NCI-H2107 (cell line): ENCODE results near the gene DEPDC7.
"Not testable (repeated sequence)": the region's sequence is repeated elsewhere in the genome, so short reads cannot be mapped to it uniquely, and the experiment has no call there.

Experiments
- DNase-seq: peaks from one replicate; lab custom pipeline; 2025; lab: John Stamatoyannopoulos, UW

Gene DEPDC7

GRCh38 chr11:33025339-33025722 is 9.7 kb downstream of the DEPDC7 start:
- no peak for DNase-seq

GRCh38 chr11:33027233-33027632 is 11.6 kb downstream of the DEPDC7 start:
- DNase-seq = no peak

GRCh38 chr11:33027846-33028536 is 12.3 kb downstream of the DEPDC7 start:
- no peak for DNase-seq

GRCh38 chr11:33028537-33028914 is 12.8 kb downstream of the DEPDC7 start:
- DNase-seq = no peak

- DNase-seq = not testable (repeated sequence)
These were observed 13.5 kb downstream of the DEPDC7 start for GRCh38 chr11:33029218-33029617.

- DNase-seq = no peak
These were observed 17.8 kb downstream of the DEPDC7 start for GRCh38 chr11:33033493-33033892.

GRCh38 chr11:33035011-33035410 is 19.3 kb downstream of the DEPDC7 start:
- DNase-seq = no peak

GRCh38 chr11:33039274-33040032 is 23.8 kb downstream of the DEPDC7 start, which contains the start of gene TCP11L1:
Gene TCP11L1, plus strand, starts transcription at chr11:33039572. Its CDS starts 4,202 bp downstream, at chr11:33043774.
- peak; percentile 88 for DNase-seq

- DNase-seq = no peak
These were observed 24.6 kb downstream of the DEPDC7 start for GRCh38 chr11:33040033-33040861.

GRCh38 chr11:33040862-33041453 is 25.3 kb downstream of the DEPDC7 start:
- DNase-seq = no peak

GRCh38 chr11:33043221-33043830 is 27.6 kb downstream of the DEPDC7 start:
- DNase-seq = no peak

- DNase-seq = no peak
These were observed 28.6 kb downstream of the DEPDC7 start for GRCh38 chr11:33044285-33044756.

GRCh38 chr11:33045551-33046255 is 30.0 kb downstream of the DEPDC7 start:
- DNase-seq = no peak

- DNase-seq = not testable (repeated sequence)
These were observed 33.0 kb downstream of the DEPDC7 start for GRCh38 chr11:33048701-33049100.

GRCh38 chr11:33049565-33050408 is 34.1 kb downstream of the DEPDC7 start:
- DNase-seq = not testable (repeated sequence)

GRCh38 chr11:33052231-33052630 is 36.6 kb downstream of the DEPDC7 start:
- no peak for DNase-seq

GRCh38 chr11:33055375-33055774 is 39.7 kb downstream of the DEPDC7 start:
- DNase-seq = no peak

GRCh38 chr11:33057284-33057683 is 41.6 kb downstream of the DEPDC7 start:
- no peak for DNase-seq

GRCh38 chr11:33059331-33060007 is 43.8 kb downstream of the DEPDC7 start:
- no peak for DNase-seq
